AG04450 (cell line): Measurements from ENCODE around the gene DNAH12. TPM values are rescaled to one million over a fixed set of nuclear protein-coding genes. Genes with fewer than 3 reads are reported as not detected.

ENCODE experiments used
- CTCF ChIA-PET: fragments of 300-600, 350-600 bp; formaldehyde crosslinking; extraction: SDS; loops from one replicate; lab custom pipeline; 2022; ENCODE audit warnings: antibody characterized with exemption, inconsistent platforms; lab: Charles Lee
- POLR2A ChIA-PET: fragments of 350-600 bp; formaldehyde crosslinking; extraction: SDS; loops from one replicate; lab custom pipeline; 2021; ENCODE audit warnings: antibody characterized with exemption, inconsistent platforms; lab: Yijun Ruan, JAX
- DNase-seq: peaks from one replicate; pipeline ENCODE4 v3.0.0-alpha.2; 2011; ENCODE audit warnings: low read depth, low spot score
- H3K27ac ChIP-seq: one replicate; pipeline ENCODE4 v1.5.1; 2012; ENCODE audit warnings: low read depth, low read length, control low read depth
- H3K27me3 ChIP-seq: one replicate; pipeline ENCODE4 v1.6.0; 2012; ENCODE audit warnings: low read length; ENCODE audit not compliant: control insufficient read depth, insufficient read depth
- H3K4me3 ChIP-seq: 2 replicates; pipeline ENCODE4 v1.5.1; 2011; ENCODE audit warnings: mild to moderate bottlenecking, low read depth, low read length, control low read depth
- H3K9me3 ChIP-seq: 2 replicates; pipeline ENCODE4 v1.5.1; 2012; ENCODE audit warnings: low read length; ENCODE audit not compliant: control insufficient read depth, insufficient read depth
- polyA minus RNA-seq: library from RNA; depleted of rRNA, polyadenylated mRNA; stranded (reverse); fragments of >200 nt; gene quantifications from 2 replicates; pipeline ENCODE4 v1.2.3, GENCODE V29; 2011; rRNA and poly(A)+ RNA removed
- polyA plus RNA-seq: library from polyadenylated mRNA; depleted of rRNA; stranded (reverse); fragments of >200 nt; gene quantifications from 2 replicates; pipeline ENCODE4 v1.2.3, GENCODE V29; 2011; rRNA removed
- TF ChIP-seq, protein P1 (sequence below): IDR thresholded peaks from 2 replicates; pipeline ENCODE4 v1.5.1; 2011; ENCODE audit warnings: low read depth, low read length, control low read depth, inconsistent platforms

DNAH12 gene, protein sequence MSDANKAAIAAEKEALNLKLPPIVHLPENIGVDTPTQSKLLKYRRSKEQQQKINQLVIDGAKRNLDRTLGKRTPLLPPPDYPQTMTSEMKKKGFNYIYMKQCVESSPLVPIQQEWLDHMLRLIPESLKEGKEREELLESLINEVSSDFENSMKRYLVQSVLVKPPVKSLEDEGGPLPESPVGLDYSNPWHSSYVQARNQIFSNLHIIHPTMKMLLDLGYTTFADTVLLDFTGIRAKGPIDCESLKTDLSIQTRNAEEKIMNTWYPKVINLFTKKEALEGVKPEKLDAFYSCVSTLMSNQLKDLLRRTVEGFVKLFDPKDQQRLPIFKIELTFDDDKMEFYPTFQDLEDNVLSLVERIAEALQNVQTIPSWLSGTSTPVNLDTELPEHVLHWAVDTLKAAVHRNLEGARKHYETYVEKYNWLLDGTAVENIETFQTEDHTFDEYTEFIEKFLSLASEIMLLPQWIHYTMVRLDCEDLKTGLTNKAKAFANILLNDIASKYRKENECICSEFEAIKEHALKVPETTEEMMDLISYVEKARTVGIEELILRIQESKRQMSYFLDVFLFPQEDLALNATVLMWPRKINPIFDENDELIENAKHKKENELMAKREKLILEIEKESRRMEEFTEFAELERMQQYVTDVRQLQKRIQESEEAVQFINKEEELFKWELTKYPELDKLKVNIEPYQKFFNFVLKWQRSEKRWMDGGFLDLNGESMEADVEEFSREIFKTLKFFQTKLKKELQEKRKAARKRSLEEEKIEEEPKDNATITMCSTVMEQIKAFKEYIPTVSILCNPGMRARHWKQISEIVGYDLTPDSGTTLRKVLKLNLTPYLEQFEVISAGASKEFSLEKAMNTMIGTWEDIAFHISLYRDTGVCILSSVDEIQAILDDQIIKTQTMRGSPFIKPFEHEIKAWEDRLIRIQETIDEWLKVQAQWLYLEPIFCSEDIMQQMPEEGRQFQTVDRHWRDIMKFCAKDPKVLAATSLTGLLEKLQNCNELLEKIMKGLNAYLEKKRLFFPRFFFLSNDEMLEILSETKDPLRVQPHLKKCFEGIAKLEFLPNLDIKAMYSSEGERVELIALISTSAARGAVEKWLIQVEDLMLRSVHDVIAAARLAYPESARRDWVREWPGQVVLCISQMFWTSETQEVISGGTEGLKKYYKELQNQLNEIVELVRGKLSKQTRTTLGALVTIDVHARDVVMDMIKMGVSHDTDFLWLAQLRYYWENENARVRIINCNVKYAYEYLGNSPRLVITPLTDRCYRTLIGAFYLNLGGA (N-terminal part only)
- polyA plus RNA-seq: under 0.01 TPM in 1 of 2 replicates, not detected in the other
- not detected in 2 replicates for polyA minus RNA-seq

DNA sequence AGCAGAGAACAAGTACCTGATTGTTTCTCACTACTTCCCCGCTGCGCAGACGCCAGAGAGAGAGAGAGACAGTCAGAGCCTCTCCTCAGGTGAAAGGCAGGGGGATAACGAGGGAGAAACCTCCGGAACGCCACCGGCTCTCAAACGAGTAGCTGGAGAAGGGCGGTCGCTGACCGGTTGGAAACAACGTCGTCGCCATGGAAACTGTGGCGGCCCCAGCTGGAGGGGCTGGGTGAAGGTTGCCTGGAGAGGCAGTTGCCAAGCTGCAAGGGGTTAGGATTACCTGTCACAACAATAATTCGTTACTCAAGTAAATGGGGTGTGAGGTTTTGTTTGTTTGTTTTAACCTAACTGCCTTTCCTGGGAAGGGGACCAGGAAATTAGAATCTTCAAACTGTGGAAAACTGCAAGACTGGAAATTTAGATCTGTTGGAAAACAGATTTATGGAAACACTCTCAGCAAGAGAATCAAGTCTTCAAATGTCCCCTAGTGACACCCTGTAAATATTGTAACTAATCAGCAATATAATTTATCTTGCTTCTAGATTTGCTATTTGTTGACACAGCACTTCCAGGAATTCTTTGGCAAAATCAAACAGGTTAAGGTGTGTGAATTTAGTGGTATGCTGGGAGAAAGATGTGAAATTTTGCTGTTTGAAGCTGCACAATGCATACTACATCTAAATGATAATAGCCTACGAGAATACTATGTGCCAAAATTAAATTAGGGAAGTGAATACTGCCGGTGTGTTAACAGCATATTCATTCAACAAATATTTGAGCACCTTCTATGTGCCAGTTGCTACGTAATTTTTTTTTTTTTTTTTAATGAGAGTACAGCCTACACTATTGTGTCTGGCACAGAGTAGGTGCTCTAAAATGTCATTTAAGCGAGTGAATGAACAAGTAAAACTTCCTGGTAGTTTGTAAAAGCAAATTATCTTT lies at the start of gene DNAH12:
DNAH12 (minus strand) TSS at position 164 of the 945 bp plus-strand sequence. CDS start 1,474 bp downstream, outside the sequence.
- peak within 1 kb of the TSS; percentile 43 for H3K4me3 ChIP-seq
- peaks cover 4% of the 10 kb centered on the region for H3K27me3 ChIP-seq
- no peak within 1 kb of the TSS for H3K27ac ChIP-seq
- ChIA-PET CTCF (no interaction called here), POLR2A (no interaction called here)
- H3K9me3 ChIP-seq: no peaks in the 10 kb centered on the region
- TF ChIP-seq, protein P1, sequence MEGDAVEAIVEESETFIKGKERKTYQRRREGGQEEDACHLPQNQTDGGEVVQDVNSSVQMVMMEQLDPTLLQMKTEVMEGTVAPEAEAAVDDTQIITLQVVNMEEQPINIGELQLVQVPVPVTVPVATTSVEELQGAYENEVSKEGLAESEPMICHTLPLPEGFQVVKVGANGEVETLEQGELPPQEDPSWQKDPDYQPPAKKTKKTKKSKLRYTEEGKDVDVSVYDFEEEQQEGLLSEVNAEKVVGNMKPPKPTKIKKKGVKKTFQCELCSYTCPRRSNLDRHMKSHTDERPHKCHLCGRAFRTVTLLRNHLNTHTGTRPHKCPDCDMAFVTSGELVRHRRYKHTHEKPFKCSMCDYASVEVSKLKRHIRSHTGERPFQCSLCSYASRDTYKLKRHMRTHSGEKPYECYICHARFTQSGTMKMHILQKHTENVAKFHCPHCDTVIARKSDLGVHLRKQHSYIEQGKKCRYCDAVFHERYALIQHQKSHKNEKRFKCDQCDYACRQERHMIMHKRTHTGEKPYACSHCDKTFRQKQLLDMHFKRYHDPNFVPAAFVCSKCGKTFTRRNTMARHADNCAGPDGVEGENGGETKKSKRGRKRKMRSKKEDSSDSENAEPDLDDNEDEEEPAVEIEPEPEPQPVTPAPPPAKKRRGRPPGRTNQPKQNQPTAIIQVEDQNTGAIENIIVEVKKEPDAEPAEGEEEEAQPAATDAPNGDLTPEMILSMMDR: no peak
- no peak for DNase-seq

DNA sequence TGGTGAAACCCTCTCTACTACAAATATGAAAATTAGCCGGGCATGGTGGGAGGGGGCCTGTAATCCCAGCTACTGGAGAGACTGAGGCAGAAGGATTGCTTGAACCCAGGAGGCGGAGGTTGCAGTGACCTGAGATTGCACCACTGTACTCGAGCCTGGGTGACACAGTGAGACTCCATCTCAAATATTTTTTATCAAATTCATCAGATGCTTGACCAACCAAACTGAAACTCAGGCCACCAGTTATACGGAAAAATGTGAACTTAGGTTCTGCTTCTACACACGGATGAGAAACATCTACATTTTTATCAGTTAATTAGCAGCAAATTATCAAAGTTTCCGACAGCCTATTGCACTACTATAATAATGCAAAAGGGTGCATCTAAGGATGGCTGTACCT lies 48.2 kb upstream of the DNAH12 start:
- ChIA-PET POLR2A (interaction anchor here (0.6 kb wide), 1 partner anchor 13 kb away, joined by 3 read pairs; no protein-coding TSS in a partner anchor), CTCF (no interaction called here)
- no peaks in the 10 kb centered on the region for H3K27me3 ChIP-seq
- TF ChIP-seq, protein P1: no peak
- no peak overlapping the region; the same call in 1 of the 2 replicates for H3K4me3 ChIP-seq
- no peak overlapping the region for H3K27ac ChIP-seq
- H3K9me3 ChIP-seq: no peaks in the 10 kb centered on the region; the same call in 1 of the 2 replicates
- DNase-seq: no peak

DNA sequence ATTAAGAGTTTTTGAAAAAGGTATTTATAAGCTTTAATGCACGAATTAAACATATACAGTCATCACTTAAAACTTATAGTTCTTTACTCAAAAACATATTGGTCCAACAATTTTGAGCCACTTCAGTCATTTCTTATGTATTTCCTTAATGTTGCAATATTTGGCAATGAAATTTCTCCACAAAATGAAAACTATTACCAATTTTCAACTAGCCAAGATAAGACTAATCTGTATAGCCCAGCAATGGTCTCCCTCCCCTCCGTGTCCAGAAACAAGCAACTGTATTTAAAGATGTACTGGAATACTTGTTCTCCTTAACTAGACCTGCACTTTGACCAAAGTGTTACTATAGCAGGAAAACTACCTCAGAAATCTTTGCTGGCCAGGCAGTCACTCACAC lies 43.8 kb upstream of the DNAH12 start:
- Histone ChIP-seq H3K9me3 (no peaks in the 10 kb centered on the region; the same call in 1 of the 2 replicates), H3K27me3 (no peaks in the 10 kb centered on the region), H3K27ac (no peak overlapping the region), H3K4me3 (no peak overlapping the region)
- ChIA-PET POLR2A (interaction anchor here (2.2 kb wide), 1 partner anchor 9 kb away, joined by 8 read pairs; the partner anchor contains the start of gene ARF4), CTCF (no interaction called here)
- DNase-seq: no peak
- TF ChIP-seq, protein P1: no peak

DNA sequence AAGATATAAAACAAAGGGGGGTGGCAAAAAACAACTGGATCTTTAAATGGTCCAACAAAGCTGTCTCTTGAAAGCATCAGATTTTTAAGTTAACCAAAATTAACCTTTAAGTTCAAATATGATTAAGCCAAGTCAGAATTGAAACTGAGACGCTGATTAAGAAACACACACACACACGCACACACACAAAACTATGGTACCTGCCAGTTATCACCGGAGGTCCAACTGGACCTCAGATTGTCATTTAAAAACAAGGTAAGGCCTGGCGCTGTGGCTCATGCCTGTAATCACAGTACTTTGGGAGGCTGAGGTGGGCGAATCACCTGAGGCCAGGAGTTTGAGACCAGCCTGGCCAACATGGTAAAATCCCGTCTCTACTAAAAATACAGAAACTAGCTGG lies 42.6 kb upstream of the DNAH12 start:
- H3K27me3 ChIP-seq: no peaks in the 10 kb centered on the region
- H3K27ac ChIP-seq: no peak overlapping the region
- no peaks in the 10 kb centered on the region; the same call in 1 of the 2 replicates for H3K9me3 ChIP-seq
- CTCF ChIA-PET: no interaction called here
- no peak overlapping the region for H3K4me3 ChIP-seq
- TF ChIP-seq, protein P1: no peak
- POLR2A ChIA-PET: interaction anchor here (2.2 kb wide), 1 partner anchor 10 kb away, joined by 8 read pairs; the partner anchor contains the start of gene ARF4
- DNase-seq: no peak
